AG09309 (cell line): ENCODE measurements around the gene CYFIP1.

Source experiments
- DNase-seq: peaks from one replicate; pipeline ENCODE4 v3.0.0-alpha.2; 2010; ENCODE audit warnings: low read depth
- H3K4me3 ChIP-seq: 2 replicates; pipeline ENCODE4 v1.5.1; 2011; ENCODE audit warnings: mild to moderate bottlenecking, low read depth, low read length, moderate library complexity; ENCODE audit not compliant: control insufficient read depth
- TF ChIP-seq, protein P1 (sequence below): IDR thresholded peaks from 2 replicates; pipeline ENCODE4 v1.5.1; 2011; ENCODE audit warnings: mild to moderate bottlenecking, low read depth, low read length, inconsistent platforms; ENCODE audit not compliant: insufficient read depth, control insufficient read depth; ENCODE audit errors: missing control alignments

CYFIP1 gene

DNA sequence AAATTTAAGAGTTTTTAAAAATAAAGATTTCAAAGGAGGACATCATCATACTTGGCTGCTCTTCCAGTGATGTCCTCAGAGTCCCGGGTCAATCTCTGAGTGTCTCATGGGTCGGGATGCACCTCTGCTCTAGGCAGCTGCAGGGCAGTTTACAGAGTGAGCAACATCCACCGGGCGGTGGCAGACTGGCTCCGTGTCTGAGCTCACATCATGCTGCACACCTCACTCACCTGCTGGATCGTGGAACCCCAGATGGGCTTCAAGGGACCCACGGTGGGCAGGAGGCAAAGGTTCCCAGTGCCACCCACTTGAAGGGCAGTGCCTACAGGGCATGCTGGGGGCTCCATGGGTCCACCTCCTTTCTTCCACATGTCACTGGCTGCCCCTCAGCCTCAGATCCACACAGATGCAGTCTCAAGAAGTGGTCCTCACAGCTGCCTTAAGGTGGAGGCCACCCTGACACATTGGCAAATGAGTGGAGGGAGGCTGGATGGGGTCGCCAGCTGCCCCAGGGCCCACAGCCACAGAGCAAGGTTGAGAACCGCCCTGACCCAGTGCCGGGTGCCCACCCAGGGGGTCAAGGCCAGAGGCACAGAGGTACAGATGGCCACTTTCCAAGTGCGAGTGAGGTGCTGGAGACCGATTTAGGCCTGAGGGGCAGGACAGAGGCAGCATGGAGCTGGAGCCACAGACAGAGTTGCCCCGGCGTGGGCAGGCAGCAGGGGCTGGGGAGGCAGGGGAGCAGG, 25.2 kb downstream of the CYFIP1 start:
- DNase-seq: no peak
- H3K4me3 ChIP-seq: no peak overlapping the region
- TF ChIP-seq, protein P1, sequence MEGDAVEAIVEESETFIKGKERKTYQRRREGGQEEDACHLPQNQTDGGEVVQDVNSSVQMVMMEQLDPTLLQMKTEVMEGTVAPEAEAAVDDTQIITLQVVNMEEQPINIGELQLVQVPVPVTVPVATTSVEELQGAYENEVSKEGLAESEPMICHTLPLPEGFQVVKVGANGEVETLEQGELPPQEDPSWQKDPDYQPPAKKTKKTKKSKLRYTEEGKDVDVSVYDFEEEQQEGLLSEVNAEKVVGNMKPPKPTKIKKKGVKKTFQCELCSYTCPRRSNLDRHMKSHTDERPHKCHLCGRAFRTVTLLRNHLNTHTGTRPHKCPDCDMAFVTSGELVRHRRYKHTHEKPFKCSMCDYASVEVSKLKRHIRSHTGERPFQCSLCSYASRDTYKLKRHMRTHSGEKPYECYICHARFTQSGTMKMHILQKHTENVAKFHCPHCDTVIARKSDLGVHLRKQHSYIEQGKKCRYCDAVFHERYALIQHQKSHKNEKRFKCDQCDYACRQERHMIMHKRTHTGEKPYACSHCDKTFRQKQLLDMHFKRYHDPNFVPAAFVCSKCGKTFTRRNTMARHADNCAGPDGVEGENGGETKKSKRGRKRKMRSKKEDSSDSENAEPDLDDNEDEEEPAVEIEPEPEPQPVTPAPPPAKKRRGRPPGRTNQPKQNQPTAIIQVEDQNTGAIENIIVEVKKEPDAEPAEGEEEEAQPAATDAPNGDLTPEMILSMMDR: no peak

DNA sequence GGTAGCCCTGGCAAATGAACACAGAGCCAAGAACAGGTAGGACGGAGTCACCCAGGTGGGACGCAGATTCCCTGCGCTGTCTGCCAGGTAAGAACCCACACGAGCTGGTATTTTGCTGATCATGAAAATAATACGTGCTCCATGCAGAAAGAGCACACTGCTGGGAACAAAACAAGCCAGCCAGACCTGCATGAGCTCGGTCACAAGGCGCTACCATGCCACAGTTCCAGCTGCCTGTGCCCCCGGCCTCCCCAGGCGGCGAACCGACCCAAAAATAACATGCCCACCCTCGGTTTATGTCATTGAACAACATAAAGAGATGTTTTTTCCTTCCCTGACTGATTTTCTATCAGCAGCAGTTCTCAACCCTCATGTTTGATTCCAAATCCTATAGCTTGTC, 25.8 kb downstream of the CYFIP1 start:
- no peak for DNase-seq
- TF ChIP-seq, protein P1: no peak
- no peak overlapping the region for H3K4me3 ChIP-seq

DNA sequence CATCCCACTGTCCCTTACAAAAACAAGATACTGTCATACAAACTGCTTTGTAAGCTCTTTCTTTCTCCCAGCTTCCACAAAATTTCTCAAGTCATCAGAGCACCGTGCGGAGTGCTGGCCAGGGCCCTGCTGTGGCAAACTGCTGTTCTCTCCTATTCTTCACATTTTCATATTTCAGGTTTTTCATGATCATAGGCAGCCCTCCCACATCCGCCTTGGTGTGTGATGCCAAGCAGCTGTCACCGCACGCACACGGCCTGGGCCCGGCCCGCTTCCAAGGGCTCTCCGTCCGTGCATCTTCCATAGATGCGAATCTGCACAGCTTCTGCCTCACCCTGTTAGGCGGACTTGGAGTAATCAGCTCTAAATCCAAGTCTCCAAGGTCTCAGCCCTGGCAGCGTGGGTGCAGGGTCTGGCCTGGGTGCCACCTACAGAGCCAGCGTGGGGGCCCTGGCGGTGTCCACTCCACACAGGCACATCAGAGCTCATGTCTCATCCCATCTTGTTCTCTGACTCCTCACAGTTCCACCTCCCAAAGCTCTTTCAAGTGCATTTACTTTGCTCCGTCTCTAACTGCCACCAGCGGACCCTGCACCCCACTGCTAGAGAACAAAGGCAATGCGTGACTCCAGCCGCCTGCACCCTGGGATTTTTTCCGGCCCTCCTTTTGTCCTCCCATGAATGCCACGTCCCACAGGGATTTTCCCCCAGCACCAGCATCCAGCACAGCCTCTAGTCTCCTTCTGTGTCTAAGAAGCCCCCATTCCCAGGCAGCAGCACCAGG, 27.2 kb downstream of the CYFIP1 start:
- TF ChIP-seq, protein P1: no peak

DNA sequence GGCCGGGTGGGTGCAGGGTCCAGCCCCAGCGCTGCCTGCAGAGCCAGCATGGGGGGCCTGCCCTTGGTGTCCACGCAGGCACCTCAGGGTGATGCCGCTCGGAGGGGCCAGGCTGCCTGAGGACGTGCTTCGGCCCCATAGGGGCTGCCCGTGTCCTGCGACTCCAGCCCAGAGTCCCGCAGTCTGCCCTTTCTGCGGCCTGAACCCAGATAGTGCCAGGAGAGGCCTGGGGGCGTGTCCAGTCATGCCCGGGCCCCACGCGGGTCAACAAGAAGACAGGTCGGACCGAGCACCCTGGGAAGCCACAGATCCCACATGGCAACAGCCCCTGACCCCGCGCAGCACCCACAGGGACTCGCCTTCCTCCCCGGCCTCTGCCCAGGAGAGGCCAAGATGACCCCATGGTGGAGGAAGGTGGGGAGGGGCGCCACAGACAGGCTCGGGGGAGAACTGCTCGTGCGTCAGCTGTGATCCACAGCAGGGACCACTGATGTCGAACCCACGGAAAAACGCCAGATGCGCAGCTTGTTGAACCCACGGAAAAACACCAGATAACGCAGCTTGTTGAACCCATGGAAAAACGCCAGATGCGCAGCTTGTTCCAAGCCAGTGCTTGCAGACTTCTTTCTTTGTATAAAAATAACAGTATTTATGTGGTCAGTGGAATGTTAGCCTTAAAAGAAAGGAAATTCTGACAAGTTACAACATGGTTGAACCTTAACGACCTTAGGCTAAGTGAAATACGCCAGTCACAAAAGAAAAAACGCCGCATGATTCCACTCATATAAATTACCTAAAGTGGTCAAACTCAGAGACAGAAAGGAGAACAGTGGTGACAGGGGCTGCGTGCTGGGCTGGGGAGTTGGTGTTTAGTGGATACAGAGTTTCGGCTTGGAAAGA, 28.5 kb downstream of the CYFIP1 start:
- TF ChIP-seq, protein P1: no peak
- H3K4me3 ChIP-seq: no peak overlapping the region
- DNase-seq: no peak

More for the DNA sequence above, 27.2 kb downstream of the CYFIP1 start:
- H3K4me3 ChIP-seq: no peak overlapping the region
- DNase-seq: no peak

DNA sequence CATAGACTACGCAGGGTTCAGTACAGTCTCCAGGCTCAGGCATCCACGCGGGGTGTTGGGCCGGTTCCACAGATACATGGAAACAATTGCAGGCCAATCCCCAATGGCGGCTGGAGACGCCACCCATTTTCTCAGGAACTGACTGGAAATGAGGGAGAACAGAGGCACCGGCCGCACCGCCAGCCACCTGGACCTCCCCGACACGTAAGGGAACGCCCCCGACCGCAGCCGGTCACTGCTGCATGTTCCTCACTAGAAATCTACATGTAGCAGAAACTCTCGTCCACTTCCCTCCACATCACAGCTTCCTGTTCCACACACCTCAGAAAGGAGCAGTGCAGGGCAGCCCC, 29.2 kb downstream of the CYFIP1 start:
- H3K4me3 ChIP-seq: no peak overlapping the region
- TF ChIP-seq, protein P1: no peak
- DNase-seq: no peak

DNA sequence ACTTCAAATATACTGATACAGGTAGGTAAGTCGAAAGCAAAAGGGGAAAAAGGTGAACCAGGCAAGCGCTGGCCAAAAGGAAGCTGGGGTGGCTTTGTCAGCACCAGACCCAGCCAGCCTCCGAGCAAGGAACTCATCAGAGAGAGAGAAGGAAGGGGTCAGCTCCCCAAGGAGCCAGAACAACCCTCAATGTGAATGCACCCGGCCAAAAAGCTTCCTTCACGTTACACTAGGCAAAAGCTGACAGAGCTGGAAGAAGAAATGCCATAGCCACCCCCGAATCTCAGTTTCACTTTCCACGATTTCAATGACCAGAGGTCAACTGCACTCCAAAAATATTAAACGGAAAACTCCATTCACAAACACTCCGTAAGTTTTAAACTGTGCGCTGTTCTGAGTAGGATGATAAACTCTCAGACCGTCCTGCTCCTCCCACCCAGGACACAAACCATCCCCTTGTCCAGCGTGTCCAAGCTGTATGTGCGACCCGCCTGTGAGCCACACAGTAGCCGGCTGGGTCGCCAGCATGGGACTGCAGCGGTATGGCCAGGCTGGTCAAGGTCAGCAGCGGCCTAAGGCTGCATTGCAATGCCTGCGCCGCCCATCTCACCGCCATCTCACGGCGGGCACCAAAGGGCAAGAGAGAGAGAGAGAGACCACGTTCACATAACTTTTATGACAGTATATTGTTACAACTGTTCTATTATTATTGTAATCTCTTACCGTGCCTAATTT, 29.7 kb downstream of the CYFIP1 start:
- TF ChIP-seq, protein P1: no peak
- H3K4me3 ChIP-seq: no peak overlapping the region
- no peak for DNase-seq
